Adipose tissue (tissue), 3 donors: Measurements from ENCODE around the gene STK32C. TPM values are rescaled to one million over a fixed set of nuclear protein-coding genes. Genes with fewer than 3 reads are reported as not detected.

Source experiments
- H3K27ac ChIP-seq: one replicate; pipeline ENCODE4 v1.5.1; 2013; ENCODE audit warnings: low read depth, low read length
- WGBS, 3 donors: extraction: QIAGEN DNeasy Blood & Tissue Kit; methylation state at CpG; one replicate each; pipeline ENCODE4 v1.1.7; 2013; 5-methylcytosine and 5-hydroxymethylcytosine counted together
- polyA plus RNA-seq, 3 donors: library from polyadenylated mRNA; stranded (reverse); fragments of 200-250 nt; gene quantifications; one replicate each; pipeline ENCODE4 v1.2.3, GENCODE V29; 2013
- donor health status: healthy with polysubstance abuse.
- donor health status: Bipolar disorder and iron deficiency.
- donor health status: healthy.

STK32C gene
- polyA plus RNA-seq, 3 donors, result 7.0 to 12.1 (median 7.2) TPM

DNA sequence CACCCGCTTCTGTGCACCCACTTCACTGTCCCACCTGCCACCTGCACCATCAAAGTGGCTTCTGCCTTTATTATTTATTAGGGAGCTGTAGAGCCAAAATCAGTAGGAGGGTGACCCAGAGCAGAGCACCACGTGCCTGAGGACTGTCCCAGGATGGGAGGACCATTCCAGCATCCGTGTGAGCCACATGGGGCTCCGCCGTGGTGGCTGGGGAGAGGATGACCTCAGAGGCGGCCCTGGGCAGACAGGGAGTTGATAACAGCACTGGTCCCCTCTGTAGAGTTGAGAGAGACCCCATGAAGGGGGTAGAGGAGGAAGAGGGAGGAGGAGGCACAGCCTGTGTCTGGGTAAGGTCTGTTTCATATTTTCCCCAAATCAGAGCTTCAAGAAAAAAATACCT, 129.7 kb downstream of the STK32C start:
- H3K27ac ChIP-seq, result no peak overlapping the region
- 62 to 82% (median 72%) methylated on average over 6 of the region's 6 CpGs for WGBS, 3 donors

DNA sequence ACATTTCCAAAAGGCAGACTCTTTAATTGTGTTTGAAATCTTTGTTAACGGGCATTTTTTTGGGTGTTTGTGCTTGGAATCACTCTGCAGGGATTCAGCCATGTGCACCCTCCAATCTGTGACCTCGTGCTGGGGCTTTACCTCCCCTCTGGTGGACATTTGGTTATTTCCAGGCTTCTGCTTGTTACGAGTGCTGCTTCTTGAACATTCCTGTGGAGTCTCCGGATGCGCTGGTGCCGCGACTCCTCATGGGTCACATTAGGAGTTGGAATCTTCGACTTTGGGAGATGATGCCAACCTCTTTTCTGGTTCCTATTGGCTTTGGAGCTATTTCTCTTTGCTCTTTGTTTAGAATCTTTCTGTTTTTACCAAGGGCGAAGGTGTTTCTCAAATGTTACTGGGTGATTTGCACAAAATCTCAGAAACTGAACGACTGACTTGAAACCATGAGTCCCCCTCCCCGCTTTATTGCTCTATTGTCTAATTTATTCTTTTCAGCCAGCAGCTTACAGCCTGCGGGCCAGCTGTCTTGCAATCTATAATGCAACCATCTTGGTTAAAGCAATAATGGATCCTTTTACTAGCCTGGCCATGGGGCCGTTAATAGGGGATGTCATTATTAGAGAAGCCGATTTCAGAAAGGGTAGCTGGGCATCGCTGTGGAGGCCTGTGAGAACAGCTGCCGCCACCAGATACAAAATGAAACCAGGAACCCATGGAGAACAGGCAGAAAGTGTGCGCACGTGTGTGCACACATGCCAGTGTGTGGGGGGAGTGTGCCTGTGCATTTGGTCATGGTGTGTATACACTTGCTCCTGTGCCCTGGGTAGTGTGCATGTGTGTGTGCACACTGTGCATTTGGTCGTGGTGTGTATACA, 130.9 kb downstream of the STK32C start:
- H3K27ac ChIP-seq, result no peak overlapping the region
- 59 to 69% (median 62%) methylated on average over 19 of the region's 19 CpGs for WGBS, 3 donors

GRCh38 chr10:132175907-132176581, 131.7 kb downstream of the STK32C start:
- no peak overlapping the region for H3K27ac ChIP-seq
- WGBS, 3 donors, result 8 to 13% (median 11%) methylated on average over 16 of the region's 16 CpGs

GRCh38 chr10:132175408-132175807, 132.3 kb downstream of the STK32C start:
- WGBS, 3 donors, result 40 to 42% (median 41%) methylated on average over 6 of the region's 6 CpGs
- no peak overlapping the region for H3K27ac ChIP-seq

DNA sequence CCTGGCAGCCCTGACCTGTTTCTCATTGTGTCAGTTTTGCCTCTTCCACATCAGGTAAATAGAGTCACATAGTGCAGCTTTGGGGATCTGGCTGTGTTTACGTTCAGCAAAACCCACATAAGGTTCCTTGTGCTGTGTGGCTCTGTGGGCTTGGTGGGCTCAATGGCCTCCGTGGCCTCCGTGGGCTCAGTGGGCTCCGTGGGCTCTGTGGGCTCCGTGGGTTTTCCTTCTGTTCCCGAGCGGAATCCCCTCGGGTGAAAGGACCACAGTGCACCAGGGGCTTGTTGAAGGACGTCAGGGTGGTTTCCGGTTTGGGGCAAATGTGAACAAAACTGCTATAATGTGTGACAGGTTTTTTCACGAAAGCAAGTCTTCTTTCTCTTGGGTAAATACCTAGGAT, 133.5 kb downstream of the STK32C start:
- no peak overlapping the region for H3K27ac ChIP-seq
- 74 to 93% (median 91%) methylated on average over 11 of the region's 11 CpGs for WGBS, 3 donors

DNA sequence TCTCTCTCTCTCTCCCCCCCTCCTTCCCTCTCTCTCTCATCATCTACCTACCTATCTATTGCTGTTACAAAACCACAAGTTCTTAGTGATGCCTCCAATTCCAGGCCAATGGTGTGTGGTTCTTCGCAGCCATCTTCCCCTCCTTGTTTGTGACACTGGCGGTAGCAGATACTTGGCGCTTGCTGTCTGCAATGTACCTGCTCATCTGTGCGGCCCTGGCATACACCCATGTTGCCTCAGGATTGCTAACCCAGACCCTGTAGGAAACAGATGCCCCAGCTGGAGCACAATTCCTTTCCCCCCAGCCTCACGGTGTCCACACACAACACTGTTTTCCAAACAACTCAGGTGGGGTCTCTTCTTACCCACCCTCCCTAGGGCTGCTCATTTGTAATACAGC, 134.6 kb downstream of the STK32C start:
- WGBS, 3 donors, result 82 to 91% (median 90%) methylated on average over 5 of the region's 5 CpGs
- no peak overlapping the region for H3K27ac ChIP-seq

GRCh38 chr10:132172091-132173066, 135.4 kb downstream of the STK32C start:
- 55 to 62% (median 60%) methylated on average over 26 of the region's 26 CpGs for WGBS, 3 donors
- H3K27ac ChIP-seq, result no peak overlapping the region

DNA sequence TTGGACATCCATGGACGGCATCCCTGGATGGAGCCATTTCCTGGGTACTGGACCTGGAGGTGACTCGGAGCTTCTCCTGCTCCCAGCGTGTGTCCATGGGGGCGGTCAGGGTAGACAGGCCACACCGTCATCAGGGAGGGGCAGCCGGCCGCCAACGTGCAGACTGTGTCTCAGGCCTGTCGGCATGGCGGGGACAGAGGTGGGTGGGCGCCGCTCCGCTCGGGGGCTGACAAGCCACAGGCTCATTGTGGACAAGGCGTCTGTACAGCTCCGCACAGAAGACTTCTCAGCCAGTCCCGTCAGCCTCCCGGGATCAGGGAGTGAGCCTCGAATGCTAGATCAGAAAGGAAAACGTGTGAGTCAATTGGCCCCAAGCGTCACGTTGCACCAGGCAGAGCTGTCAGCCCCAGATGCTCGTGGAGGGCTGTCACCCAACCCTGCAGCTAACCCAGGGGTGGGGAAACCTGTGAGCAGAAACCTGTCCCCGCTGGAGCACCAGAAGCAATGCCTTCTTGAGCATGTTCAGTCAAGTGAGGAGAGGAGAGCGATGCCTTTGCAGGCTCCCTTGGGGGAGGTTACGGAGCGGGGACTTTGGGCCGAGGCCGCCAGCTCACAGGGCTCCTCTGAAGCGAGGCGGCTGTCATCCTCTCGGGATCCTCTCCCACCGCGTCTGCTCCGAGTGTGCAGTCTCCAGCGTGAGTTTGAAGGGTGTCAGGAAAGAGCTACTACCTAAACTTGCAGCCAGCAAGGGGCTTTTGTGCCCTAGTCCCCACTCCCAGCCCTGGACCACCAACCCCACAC, 137.0 kb downstream of the STK32C start:
- no peak overlapping the region for H3K27ac ChIP-seq
- 69 to 77% (median 76%) methylated on average over 29 to 36 of the region's 36 CpGs for WGBS, 3 donors

DNA sequence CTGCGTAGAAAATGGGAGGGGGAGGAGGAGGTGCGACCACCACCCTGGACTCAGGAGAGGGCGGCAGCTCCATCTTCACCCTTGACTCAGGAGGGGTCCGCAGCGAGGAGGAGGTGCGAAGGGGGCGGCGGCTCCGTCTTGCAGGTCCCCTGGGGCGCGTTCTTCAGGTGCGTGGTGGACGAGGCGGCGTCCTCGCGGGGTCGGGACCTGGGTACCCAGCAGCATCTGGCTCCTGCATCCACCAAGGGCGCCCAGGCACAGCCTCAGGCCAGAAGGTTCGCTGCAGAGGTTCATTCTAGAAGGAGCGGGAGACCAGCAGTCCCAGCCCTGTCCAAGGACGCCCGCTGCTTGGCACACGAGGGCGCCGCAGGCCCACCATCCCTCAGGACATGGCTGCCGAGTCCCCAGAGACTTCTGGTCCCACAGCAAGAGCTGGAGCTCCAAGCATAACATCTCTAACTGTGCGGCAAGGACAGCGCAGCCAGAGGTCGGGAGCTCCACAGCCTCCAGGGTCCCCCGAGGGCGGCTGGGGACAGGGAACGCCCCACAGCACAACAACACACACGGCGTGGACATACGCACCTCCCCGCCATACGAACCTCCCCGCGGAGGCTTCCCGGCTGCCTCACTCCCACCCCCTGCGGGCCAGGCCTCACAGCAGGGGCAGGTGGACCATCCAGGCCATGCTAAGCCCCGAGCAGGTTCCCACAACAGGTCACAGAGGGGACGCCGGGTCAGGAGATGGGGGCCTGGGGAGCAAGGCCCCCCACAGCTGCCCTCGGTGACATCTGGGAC, 137.8 kb downstream of the STK32C start:
- 80 to 91% (median 87%) methylated on average over 40 to 46 of the region's 46 CpGs for WGBS, 3 donors
- H3K27ac ChIP-seq, result no peak overlapping the region

DNA sequence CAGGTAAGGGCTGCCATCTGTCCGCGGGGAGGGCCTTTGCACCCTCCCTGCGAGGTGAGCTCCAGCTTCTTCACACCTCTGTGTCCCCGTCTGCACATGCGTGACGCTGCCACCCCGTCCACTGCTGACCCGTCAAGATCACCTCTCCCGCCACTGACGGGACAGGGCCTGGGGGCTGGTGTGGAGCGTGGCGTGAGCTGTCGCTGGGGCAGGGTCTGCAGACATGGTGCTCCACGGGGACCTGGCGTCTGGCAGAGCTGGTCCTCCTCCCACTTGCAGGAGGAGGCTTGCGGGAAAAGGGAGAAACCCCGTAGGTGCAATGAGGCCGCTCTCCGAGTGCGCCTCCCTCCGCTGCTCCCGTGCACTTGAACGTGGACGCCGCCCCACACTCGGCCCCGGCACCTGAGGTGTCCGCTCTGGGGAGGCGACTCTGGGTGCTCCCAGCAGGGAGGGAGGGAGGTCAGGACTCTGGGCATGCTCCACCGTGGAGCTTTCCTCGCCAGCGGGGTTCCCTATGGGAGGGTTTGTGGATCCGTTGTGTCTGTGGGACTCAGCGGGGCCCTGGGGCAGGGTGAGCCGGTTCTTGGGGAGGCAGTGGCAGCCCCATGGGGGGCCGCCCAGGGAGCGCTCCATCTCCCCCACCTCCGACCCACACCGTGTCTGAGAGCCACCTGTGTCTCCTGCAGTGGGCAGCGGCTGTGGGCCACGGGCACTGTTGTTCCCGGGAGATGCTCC, 138.6 kb downstream of the STK32C start:
- WGBS, 3 donors, result 80 to 92% (median 90%) methylated on average over 34 to 42 of the region's 42 CpGs
- H3K27ac ChIP-seq, result no peak overlapping the region

GRCh38 chr10:132168571-132169030, 139.1 kb downstream of the STK32C start:
- no peak overlapping the region for H3K27ac ChIP-seq
- 76 to 81% (median 79%) methylated on average over 28 of the region's 28 CpGs for WGBS, 3 donors

DNA sequence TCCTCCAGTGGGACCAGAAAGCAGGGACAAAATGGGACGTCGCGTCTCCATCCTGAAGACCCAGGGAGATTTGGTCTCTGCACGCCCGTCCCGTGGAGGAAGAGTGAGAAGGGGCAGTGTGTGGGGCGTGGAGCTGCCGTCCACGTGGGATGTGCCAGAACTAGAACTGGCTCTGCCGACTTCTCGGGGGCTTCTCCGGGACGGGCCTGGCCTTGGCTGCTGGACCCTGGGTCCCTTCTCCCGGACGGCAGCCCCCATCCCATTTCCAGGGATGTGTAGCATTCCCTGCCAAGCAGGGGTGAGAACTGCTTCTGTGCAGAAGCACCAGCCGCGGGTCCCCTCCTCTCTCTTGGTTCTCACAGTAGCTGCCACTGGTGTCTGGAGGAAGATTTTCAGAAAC, 139.8 kb downstream of the STK32C start:
- no peak overlapping the region for H3K27ac ChIP-seq
- 82 to 88% (median 88%) methylated on average over 17 of the region's 17 CpGs for WGBS, 3 donors

DNA sequence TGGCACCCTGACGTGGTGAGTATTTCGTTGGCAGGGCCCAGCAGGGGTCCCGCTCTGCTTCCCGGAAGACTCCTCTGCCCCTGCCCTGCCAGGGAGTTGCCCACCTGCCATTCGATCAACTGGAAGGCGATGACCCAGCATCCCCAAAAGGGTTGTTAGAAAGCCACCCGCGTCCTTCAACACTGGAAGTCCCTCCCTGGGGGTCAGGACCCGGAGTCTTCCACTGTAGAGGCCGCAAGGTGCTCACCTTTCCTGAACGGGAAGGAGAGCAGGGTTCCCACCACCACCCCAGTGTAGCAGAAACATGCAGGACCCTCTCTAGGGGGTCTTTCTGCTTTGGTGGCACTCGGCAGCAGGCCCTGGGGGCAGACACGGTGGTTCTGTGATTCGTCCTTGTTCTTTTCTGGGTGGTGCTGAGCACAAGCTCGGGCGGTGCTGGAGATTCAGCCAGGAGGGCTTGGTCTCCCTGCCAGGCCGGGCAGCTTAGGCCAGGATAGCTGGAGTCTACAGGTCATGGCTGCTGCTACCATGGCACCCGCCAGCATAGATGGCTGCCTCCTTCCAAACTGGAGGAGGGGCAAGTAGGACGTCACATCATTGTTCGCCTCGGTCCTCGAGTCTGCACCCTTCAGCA, 140.6 kb downstream of the STK32C start:
- H3K27ac ChIP-seq, result no peak overlapping the region
- WGBS, 3 donors, result 85 to 91% (median 86%) methylated on average over 22 of the region's 22 CpGs

DNA sequence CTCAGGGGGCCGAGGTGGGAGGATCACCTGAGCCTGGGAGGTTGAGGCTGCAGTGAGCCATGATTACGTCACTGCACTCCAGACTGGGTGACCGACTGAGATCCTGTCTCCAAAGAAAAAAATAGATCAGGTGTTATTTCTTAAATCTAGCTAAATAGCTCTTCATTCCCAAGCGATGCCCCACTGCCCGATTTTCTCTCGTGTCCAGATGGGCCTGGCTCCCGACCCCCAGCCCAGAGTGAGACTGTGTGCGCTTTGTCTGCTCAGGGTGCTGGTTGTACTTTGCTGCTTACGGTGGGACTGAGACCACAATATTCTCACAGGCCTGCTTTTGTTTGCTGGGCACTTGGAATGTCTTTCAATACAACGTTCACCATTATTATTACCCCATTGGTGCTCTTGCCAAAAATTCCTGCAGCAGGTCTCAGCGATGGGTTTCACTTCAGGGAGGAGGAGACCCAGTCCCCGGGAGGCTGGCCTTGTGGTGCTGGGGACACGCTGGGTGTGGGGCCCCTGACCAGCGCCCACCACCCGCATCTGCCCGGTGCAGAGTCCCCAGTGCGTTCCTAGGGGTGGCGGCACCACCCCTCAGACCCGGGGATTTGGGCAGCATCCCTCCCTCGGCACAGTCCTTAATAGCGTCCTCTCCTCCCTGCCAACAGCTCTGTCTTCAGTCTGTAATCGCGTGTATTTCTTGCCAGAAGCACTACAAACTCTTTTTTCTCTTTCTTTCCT, 141.4 kb downstream of the STK32C start:
- WGBS, 3 donors, result 82 to 89% (median 86%) methylated on average over 23 of the region's 23 CpGs

GRCh38 chr10:132165416-132165980, 142.3 kb downstream of the STK32C start:
- 82 to 90% (median 90%) methylated on average over 21 of the region's 21 CpGs for WGBS, 3 donors
- H3K27ac ChIP-seq, result no peak overlapping the region

More for the DNA sequence above, 141.4 kb downstream of the STK32C start:
- H3K27ac ChIP-seq, result no peak overlapping the region
